HepG2 (cell line): Measurements from ENCODE around the gene GPS1. TPM values are rescaled to one million over a fixed set of nuclear protein-coding genes. Genes with fewer than 3 reads are reported as not detected.

Experiments
- AGO1 ChIP-seq: fragments of 200-400 bp; formaldehyde crosslinking; IDR thresholded peaks from 2 replicates; pipeline ENCODE4 v1.6.1; 2017; ENCODE audit warnings: mild to moderate bottlenecking, low read depth, low read length, moderate library complexity; ENCODE audit not compliant: poor library complexity, severe bottlenecking
- AKAP8 ChIP-seq: sonication (generic); formaldehyde crosslinking; IDR thresholded peaks from 2 replicates; pipeline ENCODE4 v1.5.1; 2020; ENCODE audit warnings: mild to moderate bottlenecking, missing genetic modification reagents
- ARNT ChIP-seq: fragments of 450-650 bp; IDR thresholded peaks from 2 replicates; pipeline ENCODE4 v1.6.1; 2017
- ATF4 ChIP-seq, 2 experiments: fragments of 450-650 bp in 1 of 2; sonication (generic) in 1 of 2; formaldehyde crosslinking; IDR thresholded peaks; 2 replicates each; pipeline versions ENCODE4 v1.5.0 to v1.8.0; 2020 to 2022; ENCODE audit warnings: mild to moderate bottlenecking in 1 of 2, missing genetic modification reagents in 1 of 2
- CBX2 ChIP-seq, 2 experiments: fragments of 200-600 bp in 1 of 2; sonication (generic); formaldehyde crosslinking in 1 of 2; IDR thresholded peaks; 2 replicates each; pipeline versions ENCODE4 v1.7.0 to v1.8.1; 2018 to 2022; ENCODE audit warnings: low read depth in 2 of 2, low read length in 1 of 2, mild to moderate bottlenecking in 1 of 2, missing genetic modification reagents in 1 of 2
- CCDC6 ChIP-seq: sonication (generic); formaldehyde crosslinking; IDR thresholded peaks from 2 replicates; pipeline ENCODE4 v1.8.1; 2022; ENCODE audit warnings: mild to moderate bottlenecking, missing genetic modification reagents, moderate library complexity
- DMTF1 ChIP-seq: sonication (generic); formaldehyde crosslinking; IDR thresholded peaks from 2 replicates; pipeline ENCODE4 v1.4.0; 2020; ENCODE audit warnings: mild to moderate bottlenecking, missing genetic modification reagents
- DPF2 ChIP-seq: sonication (generic); formaldehyde crosslinking; IDR thresholded peaks from 2 replicates; pipeline ENCODE4 v1.4.0; 2020; ENCODE audit warnings: mild to moderate bottlenecking, low read depth, missing genetic modification reagents, borderline replicate concordance
- EHMT2 ChIP-seq: fragments of 200-600 bp; sonication (generic); IDR thresholded peaks from 2 replicates; pipeline ENCODE4 v1.7.0; 2017; ENCODE audit warnings: antibody characterized with exemption, low read depth, low read length, borderline replicate concordance
- FOSL2 ChIP-seq: sonication (generic); formaldehyde crosslinking; IDR thresholded peaks from 2 replicates; pipeline ENCODE4 v1.4.0; 2020; ENCODE audit warnings: missing genetic modification reagents
- FOXM1 ChIP-seq: sonication (generic); formaldehyde crosslinking; IDR thresholded peaks from 2 replicates; pipeline ENCODE4 v1.5.0; 2020; ENCODE audit warnings: missing genetic modification reagents
- HNRNPK ChIP-seq: fragments of 200-400 bp; formaldehyde crosslinking; IDR thresholded peaks from 2 replicates; pipeline ENCODE4 v1.6.1; 2018; ENCODE audit warnings: low read length, low read depth, moderate library complexity, mild to moderate bottlenecking; ENCODE audit not compliant: poor library complexity, severe bottlenecking
- KLF15 ChIP-seq: sonication (generic); formaldehyde crosslinking; IDR thresholded peaks from 2 replicates; pipeline ENCODE4 v1.8.1; 2023; ENCODE audit warnings: borderline replicate concordance, mild to moderate bottlenecking, inconsistent platforms, missing genetic modification reagents, mixed read lengths
- MTA1 ChIP-seq: sonication (generic); formaldehyde crosslinking; IDR thresholded peaks from 2 replicates; pipeline ENCODE4 v1.4.0; 2020; ENCODE audit warnings: missing genetic modification reagents, mild to moderate bottlenecking, borderline replicate concordance
- NFE2 ChIP-seq: sonication (generic); formaldehyde crosslinking; IDR thresholded peaks from 2 replicates; pipeline ENCODE4 v1.4.0; 2020; ENCODE audit warnings: missing genetic modification reagents
- NPAS2 ChIP-seq: sonication (generic); formaldehyde crosslinking; IDR thresholded peaks from 2 replicates; pipeline ENCODE4 v1.8.0; 2022; ENCODE audit warnings: mild to moderate bottlenecking, missing genetic modification reagents, borderline replicate concordance
- RAD51 ChIP-seq: fragments of 450-650 bp; IDR thresholded peaks from 2 replicates; pipeline ENCODE4 v1.6.1; 2016; ENCODE audit warnings: borderline replicate concordance
- ZC3H13 ChIP-seq: sonication (generic); formaldehyde crosslinking; IDR thresholded peaks from 2 replicates; pipeline ENCODE4 v1.8.1; 2023; ENCODE audit warnings: mild to moderate bottlenecking, missing genetic modification reagents, moderate library complexity
- ZFP90 ChIP-seq: sonication (generic); formaldehyde crosslinking; IDR thresholded peaks from 2 replicates; pipeline ENCODE4 v1.8.0; 2022; ENCODE audit warnings: missing genetic modification reagents, mild to moderate bottlenecking, inconsistent platforms, borderline replicate concordance
- ZNF225 ChIP-seq: sonication (generic); formaldehyde crosslinking; IDR thresholded peaks from 2 replicates; pipeline ENCODE4 v1.4.0; 2020; ENCODE audit warnings: mild to moderate bottlenecking, missing genetic modification reagents
- ZNF232 ChIP-seq: sonication (generic); formaldehyde crosslinking; IDR thresholded peaks from 2 replicates; pipeline ENCODE4 v1.4.0; 2020; ENCODE audit warnings: missing genetic modification reagents, borderline replicate concordance
- ZNF256 ChIP-seq: sonication (generic); formaldehyde crosslinking; conservative IDR thresholded peaks from 2 replicates; pipeline ENCODE4 v1.4.0; 2020; ENCODE audit warnings: missing genetic modification reagents
- ZNF598 ChIP-seq: sonication (generic); formaldehyde crosslinking; IDR thresholded peaks from 2 replicates; pipeline ENCODE4 v1.5.1; 2020; ENCODE audit warnings: mild to moderate bottlenecking, missing genetic modification reagents, borderline replicate concordance
- ZNF691 ChIP-seq: sonication (generic); formaldehyde crosslinking; IDR thresholded peaks from 2 replicates; pipeline ENCODE4 v1.4.0; 2020; ENCODE audit warnings: missing genetic modification reagents, low read depth, mild to moderate bottlenecking, borderline replicate concordance
- polyA plus RNA-seq, 8 experiments: library from polyadenylated mRNA; depleted of rRNA in 3 of 8; stranded (reverse) in 7 of 8; unstranded in 1 of 8; fragments of >200 nt; fragmentation: Illumina TruSeq in 4 of 8; extraction: Trizol in 4 of 8; gene quantifications; 2 replicates each; pipeline versions ENCODE4 v1.2.1 to v1.2.3, GENCODE V29; 2011 to 2016; ENCODE audit warnings: low read depth in 4 of 8, missing spikeins in 1 of 8, mixed read lengths in 1 of 8; ENCODE audit not compliant: insufficient read depth in 1 of 8
- total RNA-seq, 5 experiments: library from RNA; depleted of rRNA; stranded (reverse); fragments of >200 nt; fragmentation: Illumina TruSeq; extraction: Trizol; gene quantifications; 2 replicates each; pipeline ENCODE4 v1.2.3, GENCODE V29; 2016; ENCODE audit warnings: low read depth in 1 of 5

Gene GPS1
- total and polyA plus RNA-seq, 2 of the 13 experiments (the other 11 are each of a cell fraction or from before 2014, with no cell fraction given) = 124 to 128 TPM

- TF ChIP-seq NPAS2 (CRISPR knock-in tag) (0 out of 2 replicates have a peak, but pooled peaks have one; percentile 50), EHMT2 (no peak), RAD51 (no peak), AKAP8 (CRISPR knock-in tag) (peak; percentile 98), ZNF232 (CRISPR knock-in tag) (no peak), ATF4 (CRISPR knock-in tag; IDR thresholded peaks at IDR 0.05) (no peak), MTA1 (CRISPR knock-in tag) (peak; percentile 95), ZNF598 (CRISPR knock-in tag) (no peak), DPF2 (CRISPR knock-in tag) (peak; percentile 39; the same call in 1 of the 2 replicates), CCDC6 (CRISPR knock-in tag) (peak; percentile 72; the same call in 1 of the 2 replicates), HNRNPK (no peak), ZC3H13 (CRISPR knock-in tag) (peak; percentile 69; the same call in 1 of the 2 replicates), FOSL2 (peak; percentile 77), NFE2 (CRISPR knock-in tag) (no peak), KLF15 (no peak), DMTF1 (CRISPR knock-in tag) (no peak), ARNT (no peak), CBX2 (IDR thresholded peaks at IDR 0.05; ENCODE audit: low read depth, low read length) (no peak), CBX2 (CRISPR knock-in tag; IDR thresholded peaks at IDR 0.05; ENCODE audit: low read depth) (no peak), ZNF225 (peak; percentile 79; the same call in 1 of the 2 replicates), FOXM1 (CRISPR knock-in tag) (no peak), ZNF256 (CRISPR knock-in tag) (no peak), ZNF691 (peak; percentile 96), AGO1 (peak; percentile 53), ZFP90 (CRISPR knock-in tag) (no peak; the same call in 1 of the 2 replicates)
Observed at GRCh38 chr17:82101767-82102679, 50.3 kb downstream of the GPS1 start (continued).
